ENCODE data around the gene MYOCOS.

Gene MYOCOS

DNA sequence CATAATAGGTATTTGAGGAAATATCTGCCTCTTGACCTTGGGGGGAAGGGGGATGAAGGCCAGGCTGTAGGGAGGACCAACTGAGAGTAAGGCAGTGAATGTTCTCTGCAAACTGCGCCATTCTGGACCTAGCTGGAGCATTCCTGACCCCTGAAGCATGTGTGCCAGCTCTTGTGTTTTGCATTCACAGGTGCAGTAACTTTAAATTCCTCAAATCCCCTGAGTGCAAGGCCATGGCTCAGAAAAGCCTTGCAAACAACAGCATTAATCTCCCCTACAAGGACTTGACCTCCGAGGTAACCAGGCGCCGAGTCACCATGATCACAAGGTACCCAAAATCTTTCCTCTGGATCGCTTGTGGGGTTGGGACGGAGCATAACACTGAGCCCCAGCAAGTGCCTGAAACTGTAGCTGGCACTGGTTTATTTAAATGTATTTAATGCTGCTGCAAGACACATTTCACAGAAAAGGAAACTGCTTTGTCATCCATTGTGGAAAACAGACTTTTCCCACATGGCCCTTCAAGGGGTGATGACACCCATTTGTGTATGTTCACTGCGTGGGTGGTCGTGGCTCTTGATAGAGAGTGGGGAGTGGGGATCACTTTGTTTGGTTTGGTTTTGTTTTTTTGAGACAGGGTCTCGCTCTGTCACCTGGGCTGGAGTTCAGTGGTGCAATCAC, 1.7 kb downstream of the MYOCOS start:
- ChIA-PET POLR2A (no interaction called here), CTCF (no interaction called here)
- no peak for DNase-seq (ENCODE audit: extremely low spot score)
- TF ChIP-seq FOXK2 (IDR thresholded peaks at IDR 0.05) (no peak), SUZ12 (IDR thresholded peaks at IDR 0.05) (no peak), ZNF384 (IDR thresholded peaks at IDR 0.05) (no peak), LEF1 (IDR thresholded peaks at IDR 0.05; ENCODE audit: borderline replicate concordance) (no peak)

DNA sequence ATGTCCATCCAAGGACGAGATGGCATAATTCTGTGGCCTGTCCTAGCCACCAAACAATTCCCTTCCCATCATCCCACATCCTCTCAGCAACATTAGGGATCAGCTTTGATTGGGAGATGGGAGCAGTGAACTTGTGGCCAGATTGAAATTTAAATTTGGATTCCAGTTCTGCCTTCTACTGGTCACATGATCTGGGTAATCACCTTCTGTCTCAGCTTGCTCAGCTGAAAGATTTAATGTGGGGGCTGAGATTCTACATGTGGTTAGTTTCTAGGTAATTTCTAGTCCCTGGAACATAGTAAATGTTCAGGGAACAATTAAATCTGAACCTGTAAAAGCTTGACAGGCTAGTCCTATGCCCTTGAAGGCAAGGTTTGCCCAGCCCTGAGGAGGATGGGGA, 3.2 kb downstream of the MYOCOS start:
- ChIA-PET POLR2A (no interaction called here), CTCF (no interaction called here)
- TF ChIP-seq TARDBP (IDR thresholded peaks at IDR 0.05) (no peak), SP1 (IDR thresholded peaks at IDR 0.05) (no peak), FOXM1 (IDR thresholded peaks at IDR 0.05; ENCODE audit: borderline replicate concordance) (no peak), FOXA1 (IDR thresholded peaks at IDR 0.05) (no peak)
- DNase-seq (ENCODE audit: extremely low spot score) = no peak

DNA sequence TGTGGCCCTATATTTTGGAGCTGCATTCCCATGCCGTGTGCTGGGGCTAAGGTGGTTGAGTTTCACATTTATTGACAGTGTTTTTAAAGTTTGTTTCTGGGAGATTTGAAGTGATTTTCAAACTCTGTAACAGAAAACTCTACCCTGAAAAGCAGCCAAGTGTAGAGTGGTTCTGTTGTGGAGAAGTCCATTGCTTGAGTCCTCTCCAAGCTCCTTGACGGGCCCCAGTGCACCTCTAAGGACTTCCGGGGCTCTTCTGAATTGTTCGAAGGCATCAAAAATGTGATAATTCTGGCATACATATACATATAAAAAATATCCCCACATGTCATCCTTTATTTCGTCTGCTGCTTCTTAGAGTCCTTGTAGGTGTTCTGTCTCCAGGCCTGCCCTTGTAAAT, 5.0 kb downstream of the MYOCOS start:
- CTCF ChIA-PET = interaction anchor here (0.5 kb wide), 1 partner anchor 49 kb away, joined by 4 read pairs; no protein-coding TSS in a partner anchor
- no peak for DNase-seq (ENCODE audit: extremely low spot score)
- POLR2A ChIA-PET = no interaction called here
- no peak for TF ChIP-seq NFRKB (IDR thresholded peaks at IDR 0.05)
- no peak for TF ChIP-seq L3MBTL2 (conservative IDR thresholded peaks at IDR 0.05)
- no peak for TF ChIP-seq FOXK2 (IDR thresholded peaks at IDR 0.05)
- TF ChIP-seq ARNT (IDR thresholded peaks at IDR 0.05) = no peak
- no peak for TF ChIP-seq FOXA1 (IDR thresholded peaks at IDR 0.05)
- TF ChIP-seq FOXM1 (IDR thresholded peaks at IDR 0.05; ENCODE audit: borderline replicate concordance) = no peak
- TF ChIP-seq ELF4 (IDR thresholded peaks at IDR 0.05) = no peak
- TF ChIP-seq, protein P1, sequence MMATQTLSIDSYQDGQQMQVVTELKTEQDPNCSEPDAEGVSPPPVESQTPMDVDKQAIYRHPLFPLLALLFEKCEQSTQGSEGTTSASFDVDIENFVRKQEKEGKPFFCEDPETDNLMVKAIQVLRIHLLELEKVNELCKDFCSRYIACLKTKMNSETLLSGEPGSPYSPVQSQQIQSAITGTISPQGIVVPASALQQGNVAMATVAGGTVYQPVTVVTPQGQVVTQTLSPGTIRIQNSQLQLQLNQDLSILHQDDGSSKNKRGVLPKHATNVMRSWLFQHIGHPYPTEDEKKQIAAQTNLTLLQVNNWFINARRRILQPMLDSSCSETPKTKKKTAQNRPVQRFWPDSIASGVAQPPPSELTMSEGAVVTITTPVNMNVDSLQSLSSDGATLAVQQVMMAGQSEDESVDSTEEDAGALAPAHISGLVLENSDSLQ (IDR thresholded peaks at IDR 0.05) = no peak
- no peak for TF ChIP-seq BHLHE40 (IDR thresholded peaks at IDR 0.05; ENCODE audit: borderline replicate concordance)
- TF ChIP-seq SP1 (IDR thresholded peaks at IDR 0.05) = no peak
- no peak for TF ChIP-seq LEF1 (IDR thresholded peaks at IDR 0.05; ENCODE audit: borderline replicate concordance)

DNA sequence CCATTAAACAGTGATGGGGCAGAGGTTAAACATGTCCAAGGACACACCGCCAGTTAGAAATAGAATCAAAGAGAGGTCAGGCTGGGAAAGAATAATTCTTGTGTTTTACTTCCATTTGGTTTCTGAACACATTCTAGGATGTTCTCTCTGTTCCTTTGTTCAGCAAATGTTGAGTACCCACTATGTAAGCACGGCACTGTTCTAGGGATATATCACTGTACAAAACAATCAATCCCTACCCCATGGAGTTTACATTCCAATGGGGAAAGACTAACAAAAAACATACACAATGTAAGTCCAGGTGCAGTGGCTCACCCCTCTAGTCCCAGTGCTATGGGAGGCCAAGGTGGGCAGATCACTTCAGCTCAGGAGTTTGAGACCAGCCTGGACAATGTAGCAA, 6.2 kb downstream of the MYOCOS start:
- TF ChIP-seq ZNF384 (IDR thresholded peaks at IDR 0.05) (no peak), TARDBP (IDR thresholded peaks at IDR 0.05) (no peak), FOXA1 (IDR thresholded peaks at IDR 0.05) (no peak), SP1 (IDR thresholded peaks at IDR 0.05) (no peak), BHLHE40 (IDR thresholded peaks at IDR 0.05; ENCODE audit: borderline replicate concordance) (no peak)
- TF ChIP-seq, protein P1 (IDR thresholded peaks at IDR 0.05) = no peak
- no peak for DNase-seq (ENCODE audit: extremely low spot score)
- CTCF ChIA-PET = no interaction called here
- POLR2A ChIA-PET = no interaction called here

DNA sequence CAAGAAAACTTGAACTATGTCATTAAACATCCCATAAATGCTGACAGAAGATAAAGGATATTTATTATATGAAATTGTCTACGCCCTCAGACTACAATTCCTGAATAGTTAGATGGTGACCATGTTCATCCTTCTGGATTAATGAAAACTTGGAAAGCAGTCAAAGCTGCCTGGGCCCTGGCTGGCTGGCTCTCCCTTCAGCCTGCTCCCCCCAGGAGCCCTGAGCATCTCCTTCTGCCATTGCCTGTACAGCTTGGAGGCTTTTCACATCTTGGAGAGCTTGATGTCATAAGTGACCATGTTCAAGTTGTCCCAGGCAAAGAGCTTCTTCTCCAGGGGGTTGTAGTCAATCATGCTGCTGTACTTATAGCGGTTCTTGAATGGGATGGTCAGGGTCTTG, 13.6 kb downstream of the MYOCOS start:
- POLR2A ChIA-PET = no interaction called here
- DNase-seq (ENCODE audit: extremely low spot score) = no peak
- TF ChIP-seq FOXM1 (IDR thresholded peaks at IDR 0.05; ENCODE audit: borderline replicate concordance) (no peak), HDGF (IDR thresholded peaks at IDR 0.05; ENCODE audit: borderline replicate concordance) (no peak), CTBP1 (IDR thresholded peaks at IDR 0.05; ENCODE audit: borderline replicate concordance) (no peak), LEF1 (IDR thresholded peaks at IDR 0.05; ENCODE audit: borderline replicate concordance) (no peak), TARDBP (IDR thresholded peaks at IDR 0.05) (no peak), ARNT (IDR thresholded peaks at IDR 0.05) (no peak), SUZ12 (IDR thresholded peaks at IDR 0.05) (no peak), L3MBTL2 (conservative IDR thresholded peaks at IDR 0.05) (no peak)
- CTCF ChIA-PET = interaction anchor here (1.4 kb wide), 1 partner anchor 9 kb away, joined by 3 read pairs; no protein-coding TSS in a partner anchor

DNA sequence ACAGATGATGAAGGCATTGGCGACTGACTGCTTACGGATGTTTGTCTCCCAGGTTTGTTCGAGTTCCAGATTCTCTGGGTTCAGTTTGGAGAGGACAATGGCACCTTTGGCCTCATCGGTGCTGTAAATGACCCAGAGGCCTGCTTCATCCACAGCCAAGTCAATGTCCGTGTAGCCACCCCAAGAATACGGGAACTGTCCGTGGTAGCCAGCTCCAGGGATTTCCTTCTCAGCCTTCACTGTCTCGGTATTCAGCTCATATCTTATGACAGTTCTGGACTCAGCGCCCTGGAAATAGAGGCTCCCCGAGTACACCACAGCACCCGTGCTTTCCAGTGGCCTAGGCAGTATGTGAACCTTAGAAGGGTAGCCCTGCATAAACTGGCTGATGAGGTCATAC, 14.1 kb downstream of the MYOCOS start:
- TF ChIP-seq LEF1 (IDR thresholded peaks at IDR 0.05; ENCODE audit: borderline replicate concordance) = no peak
- ChIA-PET POLR2A (no interaction called here), CTCF (interaction anchor here (1.4 kb wide), 1 partner anchor 9 kb away, joined by 3 read pairs; no protein-coding TSS in a partner anchor)
- no peak for DNase-seq (ENCODE audit: extremely low spot score)

DNA sequence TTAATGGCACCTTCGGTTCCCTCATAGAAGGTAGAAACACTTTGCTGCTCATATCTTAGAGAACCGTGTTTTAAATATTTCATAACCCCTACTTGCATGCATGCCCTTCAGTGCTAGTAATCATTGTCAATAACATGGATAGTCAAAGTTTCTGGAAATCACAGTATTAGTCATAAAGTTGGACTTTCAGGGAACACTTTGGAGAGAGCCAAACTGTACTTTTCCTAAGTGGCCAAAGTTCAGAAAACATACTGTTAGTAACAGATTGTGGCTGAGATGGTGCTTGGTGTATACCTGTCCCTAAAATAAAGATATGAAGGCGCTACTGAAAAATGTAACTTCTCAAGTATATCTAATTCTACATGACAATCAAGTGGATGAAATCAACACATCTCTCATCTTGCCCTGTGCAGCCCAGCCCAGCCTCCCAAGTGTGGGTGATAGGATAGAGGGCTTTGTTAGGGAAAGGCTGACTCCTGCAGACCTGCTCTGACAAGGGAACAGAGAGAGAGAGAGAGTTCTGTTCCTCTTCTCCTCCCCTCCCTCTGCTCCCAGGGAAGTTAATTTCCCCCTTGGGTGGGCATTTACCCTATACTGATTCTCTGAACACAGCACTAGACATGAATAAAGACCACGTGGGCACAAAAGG, 16.0 kb downstream of the MYOCOS start:
- DNase-seq (ENCODE audit: extremely low spot score) = no peak
- TF ChIP-seq HDGF (IDR thresholded peaks at IDR 0.05; ENCODE audit: borderline replicate concordance) = no peak
- no peak for TF ChIP-seq L3MBTL2 (conservative IDR thresholded peaks at IDR 0.05)
- TF ChIP-seq BHLHE40 (IDR thresholded peaks at IDR 0.05; ENCODE audit: borderline replicate concordance) = no peak
- TF ChIP-seq SUZ12 (IDR thresholded peaks at IDR 0.05) = no peak
- TF ChIP-seq SP1 (IDR thresholded peaks at IDR 0.05) = no peak
- TF ChIP-seq ELF4 (IDR thresholded peaks at IDR 0.05) = no peak
- TF ChIP-seq FOXM1 (IDR thresholded peaks at IDR 0.05; ENCODE audit: borderline replicate concordance) = no peak
- no peak for TF ChIP-seq CTBP1 (IDR thresholded peaks at IDR 0.05; ENCODE audit: borderline replicate concordance)
- no peak for TF ChIP-seq FOXA1 (IDR thresholded peaks at IDR 0.05)
- no peak for TF ChIP-seq TARDBP (IDR thresholded peaks at IDR 0.05)
- TF ChIP-seq, protein P1 (IDR thresholded peaks at IDR 0.05) = no peak
- TF ChIP-seq ARNT (IDR thresholded peaks at IDR 0.05) = no peak
- TF ChIP-seq NFRKB (IDR thresholded peaks at IDR 0.05) = no peak
- TF ChIP-seq FOXK2 (IDR thresholded peaks at IDR 0.05) = no peak
- TF ChIP-seq LEF1 (IDR thresholded peaks at IDR 0.05; ENCODE audit: borderline replicate concordance) = no peak
- TF ChIP-seq ZNF384 (IDR thresholded peaks at IDR 0.05) = no peak
- CTCF ChIA-PET = no interaction called here
- POLR2A ChIA-PET = no interaction called here

Measured in HEK293T (cell line).